Activated CD8-positive, alpha-beta T cell treated with anti-CD3 and anti-CD28 coated beads for 36 hours (primary cell): ENCODE results near the gene DGKG. TPM values are rescaled to one million over a fixed set of nuclear protein-coding genes. Genes with fewer than 3 reads are reported as not detected.

Source experiments
- ATAC-seq: fragments of 200-7000 bp; cut with Tn5 transposase; one replicate; pipeline ENCODE4 v1.10.0; 2021; ENCODE audit warnings: mild to moderate bottlenecking, moderate library complexity
- CTCF ChIA-PET: fragments of 350-600 bp; sonication (Branson Sonifier 250); formaldehyde crosslinking; loops from one replicate; lab custom pipeline; 2021; ENCODE audit warnings: antibody characterized with exemption; lab: Charles Lee
- POLR2A ChIA-PET: fragments of 350-600 bp; sonication (Branson Sonifier 250); formaldehyde crosslinking; loops from one replicate; lab custom pipeline; 2021; ENCODE audit warnings: antibody characterized with exemption; lab: Charles Lee
- DNase-seq: peaks from one replicate; pipeline ENCODE4 v3.0.0-alpha.2; 2020
- H3K27ac Mint-ChIP-seq: one replicate; pipeline ENCODE4 v1.8.0; 2021; ENCODE audit warnings: mild to moderate bottlenecking, mixed read lengths
- H3K27me3 Mint-ChIP-seq: one replicate; pipeline ENCODE4 v1.8.0; 2021; ENCODE audit warnings: mixed read lengths
- H3K36me3 Mint-ChIP-seq: one replicate; pipeline ENCODE4 v1.8.0; 2021; ENCODE audit warnings: low read depth, mixed read lengths
- H3K4me1 Mint-ChIP-seq: one replicate; pipeline ENCODE4 v1.8.0; 2021; ENCODE audit warnings: low read depth, mixed read lengths
- H3K4me3 Mint-ChIP-seq: one replicate; pipeline ENCODE4 v1.8.0; 2021; ENCODE audit warnings: mild to moderate bottlenecking, moderate library complexity, mixed read lengths
- H3K9me3 Mint-ChIP-seq: one replicate; pipeline ENCODE4 v1.8.0; 2021; ENCODE audit warnings: mixed read lengths
- intact Hi-C: fragments of 100-400 bp; cut with micrococcal nuclease; formaldehyde crosslinking; loops from one replicate; pipeline ENCODE4 v1.10.0; 2022
- total RNA-seq, 2 experiments: library from RNA; stranded (reverse); gene quantifications; one replicate each; pipeline ENCODE4 v1.2.3, GENCODE V29; 2021
- TF ChIP-seq, protein P1 (sequence below): fragments of 200-600 bp; IDR thresholded peaks from one replicate; pipeline ENCODE4 v1.8.0; 2022; ENCODE audit warnings: antibody characterized with exemption, mild to moderate bottlenecking

DGKG gene
- total RNA-seq, 2 experiments from 2014 or later: 0.18 to 0.36 TPM

DNA sequence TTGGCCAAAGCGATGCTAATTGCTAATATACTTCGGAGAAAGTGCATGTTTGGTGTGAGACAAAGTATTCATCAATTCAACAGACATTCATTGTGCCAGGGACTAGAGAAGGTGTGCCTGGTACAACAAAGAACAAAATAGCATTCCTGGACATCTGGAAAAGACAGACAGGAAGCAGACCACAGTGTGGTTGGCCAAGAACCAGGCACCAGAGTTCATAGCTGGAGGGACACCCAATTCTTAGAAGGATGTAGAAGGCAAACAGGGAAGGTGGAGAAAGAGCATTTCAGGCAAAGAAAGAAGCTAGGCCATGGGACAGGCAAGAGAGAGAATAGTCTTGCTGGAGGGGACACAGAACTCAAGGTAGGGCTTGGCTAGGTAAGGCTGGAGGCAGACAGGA, 147.4 kb downstream of the DGKG start:
- H3K27ac Mint-ChIP-seq: no peak overlapping the region
- ATAC-seq (no peak), DNase-seq (no peak)
- H3K4me3 Mint-ChIP-seq: no peak overlapping the region
- H3K27me3 Mint-ChIP-seq: peaks cover 11% of the 10 kb centered on the region
- H3K9me3 Mint-ChIP-seq: no peaks in the 10 kb centered on the region
- ChIA-PET POLR2A (no interaction called here), CTCF (interaction anchor here (0.6 kb wide), 1 partner anchor 232 kb away, joined by 3 read pairs; no protein-coding TSS in a partner anchor)
- TF ChIP-seq, protein P1, sequence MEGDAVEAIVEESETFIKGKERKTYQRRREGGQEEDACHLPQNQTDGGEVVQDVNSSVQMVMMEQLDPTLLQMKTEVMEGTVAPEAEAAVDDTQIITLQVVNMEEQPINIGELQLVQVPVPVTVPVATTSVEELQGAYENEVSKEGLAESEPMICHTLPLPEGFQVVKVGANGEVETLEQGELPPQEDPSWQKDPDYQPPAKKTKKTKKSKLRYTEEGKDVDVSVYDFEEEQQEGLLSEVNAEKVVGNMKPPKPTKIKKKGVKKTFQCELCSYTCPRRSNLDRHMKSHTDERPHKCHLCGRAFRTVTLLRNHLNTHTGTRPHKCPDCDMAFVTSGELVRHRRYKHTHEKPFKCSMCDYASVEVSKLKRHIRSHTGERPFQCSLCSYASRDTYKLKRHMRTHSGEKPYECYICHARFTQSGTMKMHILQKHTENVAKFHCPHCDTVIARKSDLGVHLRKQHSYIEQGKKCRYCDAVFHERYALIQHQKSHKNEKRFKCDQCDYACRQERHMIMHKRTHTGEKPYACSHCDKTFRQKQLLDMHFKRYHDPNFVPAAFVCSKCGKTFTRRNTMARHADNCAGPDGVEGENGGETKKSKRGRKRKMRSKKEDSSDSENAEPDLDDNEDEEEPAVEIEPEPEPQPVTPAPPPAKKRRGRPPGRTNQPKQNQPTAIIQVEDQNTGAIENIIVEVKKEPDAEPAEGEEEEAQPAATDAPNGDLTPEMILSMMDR: no peak
- intact Hi-C loops: no loop called here
- H3K4me1 Mint-ChIP-seq: peaks cover 16% of the 10 kb centered on the region
- H3K36me3 Mint-ChIP-seq: no peaks in the 10 kb centered on the region

DNA sequence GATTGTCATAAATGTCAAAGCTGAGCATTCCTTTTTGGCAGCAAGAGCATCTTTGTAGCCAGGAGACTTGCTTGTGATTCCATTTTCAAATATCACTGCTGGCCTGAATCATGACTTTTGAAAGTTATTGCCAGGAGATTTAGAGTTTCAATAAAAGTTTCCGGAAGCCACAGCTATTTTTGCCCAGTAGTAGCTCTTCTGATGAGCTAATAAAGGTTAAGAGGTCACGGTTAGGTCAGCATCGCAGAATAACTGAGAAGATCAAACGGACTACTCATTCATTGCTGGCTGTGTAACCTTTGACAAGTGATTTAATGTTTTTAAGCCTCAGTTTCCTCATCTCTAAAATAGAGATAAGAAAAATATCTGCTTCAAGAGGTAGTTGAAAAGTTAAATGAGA, 148.1 kb downstream of the DGKG start:
- ChIA-PET CTCF (interaction anchor here (0.7 kb wide), 1 partner anchor 270 kb away, joined by 3 read pairs; no protein-coding TSS in a partner anchor), POLR2A (no interaction called here)
- H3K4me1 Mint-ChIP-seq: peaks cover 16% of the 10 kb centered on the region
- DNase-seq (no peak), ATAC-seq (no peak)
- H3K9me3 Mint-ChIP-seq: no peaks in the 10 kb centered on the region
- H3K27me3 Mint-ChIP-seq: peaks cover 9% of the 10 kb centered on the region
- TF ChIP-seq, protein P1: no peak
- no peaks in the 10 kb centered on the region for H3K36me3 Mint-ChIP-seq
- intact Hi-C loops: no loop called here
- H3K27ac Mint-ChIP-seq: no peak overlapping the region
- no peak overlapping the region for H3K4me3 Mint-ChIP-seq

DNA sequence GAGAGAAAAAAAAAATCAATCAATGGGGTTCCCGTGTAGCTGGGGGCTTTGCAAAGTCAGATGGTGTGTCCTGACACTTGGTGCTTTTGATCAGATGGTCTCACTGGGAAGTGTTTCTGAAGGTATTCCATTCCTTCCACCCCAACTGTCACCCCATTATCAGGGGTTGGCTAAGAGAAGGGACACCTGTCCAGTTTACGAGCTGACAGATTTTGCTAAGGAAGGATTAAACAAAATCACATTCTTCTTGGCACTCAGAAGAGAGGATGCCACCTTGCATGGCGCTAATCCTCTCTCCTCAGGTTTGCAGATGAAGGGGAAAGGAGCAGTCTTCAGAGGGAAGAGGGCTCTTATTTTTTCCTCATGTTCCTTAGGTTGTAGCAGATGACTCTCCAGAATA, 149.4 kb downstream of the DGKG start:
- H3K4me1 Mint-ChIP-seq: peaks cover 12% of the 10 kb centered on the region
- DNase-seq (no peak), ATAC-seq (no peak)
- TF ChIP-seq, protein P1: no peak
- ChIA-PET POLR2A (interaction anchor here (0.6 kb wide), 1 partner anchor 578 kb away, joined by 3 read pairs; no protein-coding TSS in a partner anchor), CTCF (no interaction called here)
- peaks cover 9% of the 10 kb centered on the region for H3K27me3 Mint-ChIP-seq
- no peak overlapping the region for H3K27ac Mint-ChIP-seq
- H3K36me3 Mint-ChIP-seq: no peaks in the 10 kb centered on the region
- intact Hi-C loops: no loop called here
- H3K4me3 Mint-ChIP-seq: no peak overlapping the region
- no peaks in the 10 kb centered on the region for H3K9me3 Mint-ChIP-seq

DNA sequence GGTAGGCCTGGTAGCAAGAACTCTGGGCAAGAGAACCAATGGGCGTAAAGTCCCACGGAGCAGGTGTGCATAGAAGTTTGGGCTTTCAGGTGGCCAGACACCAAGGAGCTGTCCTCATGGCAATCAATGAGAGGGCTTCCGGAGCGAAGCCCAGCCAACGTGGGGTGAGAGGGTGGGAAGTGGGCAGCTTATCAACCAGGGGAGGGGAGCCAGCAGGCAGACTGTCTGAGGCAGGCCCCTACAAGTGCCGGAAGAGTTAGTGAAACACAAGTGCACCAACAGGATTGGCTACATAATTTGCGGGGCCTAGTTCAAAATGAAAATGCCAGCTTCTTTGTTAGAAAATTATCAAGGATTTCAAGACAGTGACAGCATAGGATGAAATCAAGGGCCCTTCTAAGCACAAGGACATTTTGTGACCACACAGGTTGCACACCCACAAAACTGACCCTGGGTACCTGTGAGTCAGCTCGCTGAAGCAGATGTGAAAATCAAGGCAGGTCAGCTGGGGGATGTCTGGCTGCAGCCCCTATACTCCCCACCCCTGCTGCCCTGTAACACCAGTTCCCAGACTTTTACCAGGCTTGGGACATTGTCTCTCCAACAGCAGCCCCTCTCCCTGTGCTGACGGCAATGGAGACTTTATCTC, 151.1 kb downstream of the DGKG start:
- intact Hi-C loops: no loop called here
- no peaks in the 10 kb centered on the region for H3K9me3 Mint-ChIP-seq
- H3K27me3 Mint-ChIP-seq: peaks cover 8% of the 10 kb centered on the region
- TF ChIP-seq, protein P1: no peak
- DNase-seq (no peak), ATAC-seq (no peak)
- H3K4me3 Mint-ChIP-seq: no peak overlapping the region
- no peaks in the 10 kb centered on the region for H3K36me3 Mint-ChIP-seq
- CTCF ChIA-PET: interaction anchor here (0.7 to 1.1 kb wide), 2 partner anchors 10 to 20 kb away, joined by 3 read pairs; no protein-coding TSS in a partner anchor
- POLR2A ChIA-PET: no interaction called here
- no peak overlapping the region for H3K27ac Mint-ChIP-seq
- H3K4me1 Mint-ChIP-seq: peaks cover 3% of the 10 kb centered on the region
